Subcutaneous abdominal adipose tissue (tissue), 5 donors: ENCODE results near the gene FASTKD3.

Experiments used
- H3K27ac ChIP-seq: one replicate; pipeline ENCODE4 v1.7.0; 2013; ENCODE audit warnings: low read depth, mild to moderate bottlenecking, inconsistent platforms, low read length, moderate library complexity
- H3K27me3 ChIP-seq, 5 donors: one replicate each; pipeline ENCODE4 v1.7.0; 2013; ENCODE audit warnings: low read length in 5 of 5, inconsistent platforms in 1 of 5; ENCODE audit not compliant: control insufficient read depth in 5 of 5, insufficient read depth in 4 of 5
- H3K36me3 ChIP-seq, 5 donors: one replicate each; pipeline ENCODE4 v1.7.0; 2013; ENCODE audit warnings: low read length in 5 of 5; ENCODE audit not compliant: control insufficient read depth in 5 of 5, insufficient read depth in 5 of 5
- H3K4me1 ChIP-seq, 5 donors: one replicate each; pipeline ENCODE4 v1.7.0; 2013; ENCODE audit warnings: low read length in 5 of 5, mild to moderate bottlenecking in 3 of 5, moderate library complexity in 1 of 5; ENCODE audit not compliant: control insufficient read depth in 5 of 5, insufficient read depth in 5 of 5
- H3K4me3 ChIP-seq, 5 donors: one replicate each; pipeline ENCODE4 v1.7.0; 2013; ENCODE audit warnings: low read length in 5 of 5, low read depth in 1 of 5
- H3K9ac ChIP-seq, 5 donors: one replicate each; pipeline ENCODE4 v1.7.0; 2013; ENCODE audit warnings: low read length in 5 of 5, mild to moderate bottlenecking in 4 of 5, moderate library complexity in 3 of 5
- H3K9me3 ChIP-seq, 5 donors: one replicate each; pipeline ENCODE4 v1.7.0; 2013; ENCODE audit warnings: low read length in 5 of 5; ENCODE audit not compliant: control insufficient read depth in 5 of 5
- donor health status: healthy.
- donor health status: healthy.
- donor health status: healthy.
- donor health status: healthy.
- donor health status: healthy.

The FASTKD3 gene

DNA sequence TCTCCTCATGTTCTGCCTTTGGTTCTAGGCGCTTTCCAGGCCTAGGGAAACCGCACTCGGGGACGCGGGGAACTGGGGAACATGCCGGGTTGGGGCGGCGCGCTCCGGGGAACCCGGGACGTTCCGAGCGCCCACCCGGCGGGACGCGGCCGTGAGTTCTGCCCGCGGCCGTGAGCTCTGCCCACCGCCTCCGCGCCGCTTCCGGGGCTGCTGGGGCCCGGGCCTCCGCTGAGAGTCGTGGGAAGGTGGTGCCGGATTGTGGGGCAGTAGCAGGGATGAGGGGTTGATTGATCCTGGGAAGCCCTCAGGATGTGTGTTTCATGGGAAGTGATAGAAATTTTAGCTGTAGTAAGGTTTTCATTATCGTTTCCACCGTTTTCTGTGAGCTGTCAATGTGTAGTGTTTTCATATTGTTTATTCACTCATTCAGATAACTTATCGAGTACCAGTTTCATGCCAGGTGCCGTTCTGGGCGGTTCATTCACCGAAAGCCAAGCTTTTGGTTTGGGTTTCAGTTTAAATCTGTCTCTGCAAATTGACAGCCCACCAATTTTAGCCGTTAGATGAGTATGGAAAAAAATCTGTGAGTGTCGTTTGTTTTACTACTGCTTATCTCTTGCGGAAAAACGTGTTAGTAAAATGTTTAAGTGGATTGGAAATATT is 774 bp upstream of the FASTKD3 start:
- no peaks in the 10 kb centered on the region for H3K27me3 ChIP-seq
- H3K9me3 ChIP-seq, result no peaks in the 10 kb centered on the region
- peak overlapping the region; percentile 77 to 97 (median 92) for H3K9ac ChIP-seq
- peak overlapping the region; percentile 79 to 93 (median 87) for H3K4me3 ChIP-seq
- H3K4me1 ChIP-seq, result peaks cover 2 to 36% (median 29%) of the 10 kb centered on the region in 5 donors
- H3K27ac ChIP-seq, result peak overlapping the region; percentile 66
- H3K36me3 ChIP-seq, result peaks cover 0 to 17% (median 10%) of the 10 kb centered on the region in 5 donors

DNA sequence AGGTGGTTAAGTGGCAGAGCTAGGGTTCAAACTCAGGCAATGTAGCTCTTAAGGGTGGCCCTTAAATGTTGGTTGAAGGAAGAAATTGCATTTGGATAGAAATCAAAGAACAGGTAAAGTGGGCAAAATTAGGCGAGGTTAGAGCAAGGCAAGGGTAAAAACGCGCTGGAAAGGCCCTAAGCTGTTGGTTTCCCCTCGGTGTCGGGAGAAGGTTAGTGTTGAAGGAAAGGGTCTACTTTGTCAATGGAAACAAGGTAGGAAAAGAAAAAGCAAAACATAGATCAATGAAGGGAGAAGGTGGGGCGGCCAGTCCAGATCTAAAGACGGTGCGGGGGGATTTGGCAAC is 431 bp downstream of the FASTKD3 start:
- no peaks in the 10 kb centered on the region for H3K9me3 ChIP-seq
- peak overlapping the region; percentile 65 to 97 (median 92) for H3K9ac ChIP-seq
- H3K4me1 ChIP-seq, result peaks cover 2 to 36% (median 29%) of the 10 kb centered on the region in 5 donors

DNA sequence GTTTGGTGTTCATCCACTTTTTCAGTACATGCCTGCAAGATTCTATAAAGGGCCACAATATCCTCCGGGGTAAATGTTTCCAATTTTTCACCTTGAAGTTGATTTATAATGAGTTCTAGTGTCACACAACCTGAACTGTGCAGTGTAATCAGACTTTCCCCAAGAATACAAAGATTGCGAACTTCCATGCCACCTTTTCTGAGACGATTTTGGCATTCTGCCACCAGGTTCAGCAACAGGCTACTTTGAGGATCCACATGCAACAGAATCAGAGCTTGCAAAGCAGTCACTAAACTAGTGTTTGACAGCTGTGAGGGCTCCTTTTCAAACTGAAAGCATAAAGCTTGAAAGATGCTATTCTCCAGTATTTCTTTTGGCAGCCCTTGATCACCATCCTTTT is 1.6 kb downstream of the FASTKD3 start:
- H3K4me3 ChIP-seq, result peak overlapping the region in 1 of 5 donors; percentile 93
- peak overlapping the region in 1 of 5 donors; percentile 92 for H3K9ac ChIP-seq
- no peaks in the 10 kb centered on the region for H3K9me3 ChIP-seq
- no peak overlapping the region for H3K27ac ChIP-seq
- peaks cover 2 to 30% (median 27%) of the 10 kb centered on the region in 5 donors for H3K4me1 ChIP-seq
- H3K27me3 ChIP-seq, result no peaks in the 10 kb centered on the region
- H3K36me3 ChIP-seq, result peaks cover 10 to 24% (median 15%) of the 10 kb centered on the region in 5 donors

More for the DNA sequence above, 431 bp downstream of the FASTKD3 start:
- Histone ChIP-seq H3K4me3 (peak overlapping the region; percentile 79 to 96 (median 91)), H3K36me3 (peaks cover 3 to 17% (median 11%) of the 10 kb centered on the region in 5 donors), H3K27me3 (no peaks in the 10 kb centered on the region), H3K27ac (peak overlapping the region; percentile 66)

DNA sequence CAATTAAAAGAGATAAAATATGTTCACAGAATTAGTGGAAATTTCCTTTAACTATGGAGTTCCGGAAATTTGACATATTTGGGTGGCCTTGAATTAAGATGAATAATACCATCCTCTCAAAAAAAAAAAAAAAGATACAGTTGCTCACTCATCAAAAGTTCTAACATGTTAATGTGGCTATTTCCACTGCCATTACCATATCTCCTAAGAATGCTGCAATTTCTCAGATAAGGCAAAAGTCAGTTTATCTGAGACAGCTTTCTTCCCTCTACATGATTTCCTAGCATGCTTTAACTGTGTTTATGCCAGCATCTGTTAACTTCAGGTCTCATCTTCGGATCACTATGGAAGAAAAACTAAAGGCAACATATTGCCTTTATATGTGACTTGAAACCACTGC is 2.6 kb downstream of the FASTKD3 start:
- Histone ChIP-seq H3K4me3 (no peak overlapping the region), H3K27me3 (no peaks in the 10 kb centered on the region), H3K9me3 (no peaks in the 10 kb centered on the region), H3K4me1 (peaks cover 2 to 30% (median 27%) of the 10 kb centered on the region in 5 donors), H3K36me3 (peaks cover 14 to 26% (median 21%) of the 10 kb centered on the region in 5 donors), H3K9ac (no peak overlapping the region), H3K27ac (no peak overlapping the region)

DNA sequence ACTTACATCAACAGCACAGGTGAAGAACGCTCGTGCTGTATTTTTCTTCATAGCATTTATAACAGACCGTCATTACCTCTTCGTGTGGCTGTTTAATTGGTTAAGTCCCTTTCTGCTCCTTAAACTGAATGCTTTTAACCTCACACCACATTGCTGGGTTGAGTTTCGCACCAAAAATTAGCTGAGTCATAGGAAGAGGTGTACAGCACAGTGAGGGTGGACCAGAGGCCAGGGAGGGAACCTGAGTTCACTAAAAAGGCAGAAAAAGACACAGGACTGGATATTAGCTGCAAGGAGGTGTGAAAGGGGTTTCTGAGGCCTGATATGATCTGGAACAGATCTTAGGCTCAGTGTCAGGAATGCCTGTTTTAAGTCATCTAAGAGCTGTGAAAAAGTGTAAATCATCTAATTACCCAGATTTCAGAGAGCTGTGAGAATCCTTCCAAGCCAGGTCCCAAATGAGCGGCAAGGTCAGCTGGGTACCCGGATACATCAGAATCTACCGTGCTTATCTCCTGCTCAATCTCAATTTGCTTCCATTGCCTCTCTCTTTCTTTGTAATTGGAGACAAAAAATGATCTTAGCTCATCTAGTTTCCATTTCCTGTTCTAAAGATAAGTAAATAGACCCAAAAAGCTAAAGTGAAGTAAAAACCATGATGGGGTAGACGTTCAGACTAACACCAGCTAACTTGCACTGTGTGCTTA is 10.8 kb downstream of the FASTKD3 start:
- H3K36me3 ChIP-seq, result peaks cover 22 to 47% (median 31%) of the 10 kb centered on the region in 5 donors
- no peaks in the 10 kb centered on the region for H3K4me1 ChIP-seq
- H3K27ac ChIP-seq, result no peak overlapping the region
- no peaks in the 10 kb centered on the region for H3K9me3 ChIP-seq
- no peak overlapping the region for H3K9ac ChIP-seq
- no peaks in the 10 kb centered on the region for H3K27me3 ChIP-seq
- H3K4me3 ChIP-seq, result no peak overlapping the region

DNA sequence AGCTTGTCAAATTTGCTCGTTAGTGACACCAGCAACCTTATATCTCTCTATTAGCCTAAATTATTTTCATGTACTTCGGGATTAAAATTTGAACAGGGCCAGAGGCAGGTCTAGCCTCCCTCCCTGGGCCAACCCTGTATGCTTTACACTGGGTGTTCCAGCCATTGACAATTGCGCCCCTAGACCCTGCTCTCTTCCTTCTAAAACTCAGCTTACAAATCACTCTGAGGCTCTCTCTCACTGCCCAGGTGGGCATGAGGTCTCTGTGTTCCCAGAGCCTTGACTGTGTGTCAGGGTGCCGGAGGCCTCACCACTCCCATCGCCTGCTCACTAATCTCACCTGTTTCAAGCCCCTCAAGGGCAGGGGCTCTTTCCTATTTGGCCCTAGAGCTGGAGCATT is 11.5 kb downstream of the FASTKD3 start:
- Histone ChIP-seq H3K4me1 (peaks cover 0 to 2% (median 1%) of the 10 kb centered on the region in 5 donors), H3K9ac (no peak overlapping the region), H3K36me3 (peaks cover 22 to 42% (median 26%) of the 10 kb centered on the region in 5 donors), H3K4me3 (no peak overlapping the region), H3K27ac (no peak overlapping the region), H3K9me3 (no peaks in the 10 kb centered on the region), H3K27me3 (no peaks in the 10 kb centered on the region)

DNA sequence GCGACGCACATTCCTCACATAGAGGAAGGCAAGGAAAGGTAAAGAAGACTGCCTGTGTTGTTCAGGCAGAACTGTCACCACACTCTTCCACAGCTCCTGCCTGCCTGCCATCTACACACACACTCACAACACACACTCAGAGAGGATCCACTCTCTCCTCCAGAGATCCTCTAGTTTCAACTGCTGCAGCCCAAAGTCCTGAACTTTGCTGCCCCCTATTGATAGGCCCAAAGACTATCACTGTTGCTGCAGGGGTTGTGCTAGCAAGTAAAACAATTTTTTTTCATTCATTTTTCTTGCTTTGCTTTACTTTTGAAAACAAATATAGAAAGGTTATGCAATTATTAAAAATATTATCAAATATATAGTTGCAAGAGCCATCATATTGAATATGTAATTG is 12.0 kb downstream of the FASTKD3 start:
- peaks cover 21 to 37% (median 23%) of the 10 kb centered on the region in 5 donors for H3K36me3 ChIP-seq
- no peak overlapping the region for H3K9ac ChIP-seq
- no peaks in the 10 kb centered on the region for H3K27me3 ChIP-seq
- no peaks in the 10 kb centered on the region for H3K9me3 ChIP-seq
- H3K4me1 ChIP-seq, result peaks cover 0 to 5% (median 4%) of the 10 kb centered on the region in 5 donors
- no peak overlapping the region for H3K27ac ChIP-seq
- H3K4me3 ChIP-seq, result no peak overlapping the region

DNA sequence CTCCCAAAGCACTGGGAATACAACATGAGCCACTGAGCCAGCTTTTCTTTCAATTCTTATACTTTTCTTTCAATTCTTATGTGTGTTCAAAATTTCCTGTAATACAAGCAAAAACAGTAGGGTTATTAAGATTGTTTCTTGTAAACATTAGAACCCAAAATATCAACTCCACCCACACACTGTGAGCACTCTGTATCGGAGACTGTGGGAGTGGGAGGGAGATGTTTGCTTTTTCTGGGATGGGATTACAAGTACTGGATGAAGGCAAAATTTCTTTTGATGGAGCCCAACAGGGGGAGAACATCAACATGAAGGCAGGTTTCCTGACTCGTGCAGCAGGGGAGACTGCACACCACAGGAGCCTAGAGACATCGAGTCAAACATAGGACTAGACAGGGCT is 13.2 kb downstream of the FASTKD3 start:
- H3K4me1 ChIP-seq, result peaks cover 0 to 12% (median 10%) of the 10 kb centered on the region in 5 donors
- no peak overlapping the region for H3K27ac ChIP-seq
- H3K4me3 ChIP-seq, result no peak overlapping the region
- H3K9ac ChIP-seq, result no peak overlapping the region
- H3K9me3 ChIP-seq, result no peaks in the 10 kb centered on the region
- peaks cover 13 to 26% (median 16%) of the 10 kb centered on the region in 5 donors for H3K36me3 ChIP-seq
- peaks cover 0 to 3% (median 0%) of the 10 kb centered on the region in 5 donors for H3K27me3 ChIP-seq

DNA sequence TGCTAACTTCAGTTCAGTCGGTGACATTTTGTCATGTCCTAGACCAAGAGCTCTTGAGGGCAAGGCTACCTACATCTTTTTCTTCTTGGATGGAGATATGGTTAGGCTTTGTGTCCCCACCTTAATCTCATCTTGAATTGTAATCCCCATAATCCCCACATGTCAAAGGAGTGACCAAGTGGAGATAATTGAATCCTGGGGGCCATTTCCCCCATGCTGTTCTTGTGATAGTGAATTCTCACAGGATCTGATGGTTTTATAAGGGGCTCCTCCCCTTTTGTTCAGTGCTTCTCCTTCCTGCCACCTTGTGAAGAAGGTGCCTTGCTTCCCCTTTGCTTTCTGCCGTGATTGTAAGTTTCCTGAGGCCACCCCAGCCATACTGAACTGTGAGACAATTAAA is 15.8 kb downstream of the FASTKD3 start:
- Histone ChIP-seq H3K4me3 (no peak overlapping the region), H3K4me1 (peaks cover 0 to 22% (median 17%) of the 10 kb centered on the region in 5 donors), H3K27me3 (peaks cover 8 to 18% (median 10%) of the 10 kb centered on the region in 5 donors), H3K27ac (no peak overlapping the region), H3K36me3 (peaks cover 0 to 7% (median 0%) of the 10 kb centered on the region in 5 donors), H3K9ac (no peak overlapping the region), H3K9me3 (no peaks in the 10 kb centered on the region)

DNA sequence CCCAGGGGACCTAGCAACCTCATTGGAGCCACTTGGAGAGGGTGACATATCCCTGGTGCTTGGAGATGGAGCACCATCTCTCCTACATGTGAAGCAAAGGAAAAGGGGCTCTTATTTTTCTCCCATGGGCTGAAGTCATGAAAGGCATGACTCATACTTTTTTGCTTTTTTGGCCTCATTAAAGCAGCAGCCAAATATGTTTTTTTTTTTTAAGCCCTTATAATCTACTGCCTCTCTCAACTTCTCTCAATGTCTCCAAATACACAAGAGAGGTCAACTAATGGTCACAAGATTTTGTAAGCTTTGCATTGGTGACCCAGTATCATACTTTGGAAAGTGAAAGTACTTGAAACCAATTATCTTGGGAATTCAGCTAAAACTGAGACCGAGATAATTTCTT is 16.3 kb downstream of the FASTKD3 start:
- Histone ChIP-seq H3K27ac (no peak overlapping the region), H3K36me3 (peaks cover 0 to 2% (median 0%) of the 10 kb centered on the region in 5 donors), H3K4me3 (no peak overlapping the region), H3K4me1 (peaks cover 0 to 22% (median 17%) of the 10 kb centered on the region in 5 donors), H3K9me3 (no peaks in the 10 kb centered on the region), H3K9ac (no peak overlapping the region), H3K27me3 (peaks cover 8 to 20% (median 10%) of the 10 kb centered on the region in 5 donors)
